B cell (primary cell): Measurements from ENCODE around the gene CALM1. TPM values are rescaled to one million over a fixed set of nuclear protein-coding genes. Genes with fewer than 3 reads are reported as not detected.

ENCODE experiments used
- ATAC-seq: fragments of 200-7000 bp; cut with Tn5 transposase; one replicate; pipeline ENCODE4 v1.10.0; 2021; ENCODE audit warnings: low read depth, mild to moderate bottlenecking, moderate number of reproducible peaks, moderate library complexity
- CTCF ChIA-PET: fragments of 350-600 bp; sonication (Branson Sonifier 250); formaldehyde crosslinking; loops from one replicate; lab custom pipeline; 2021; ENCODE audit warnings: antibody characterized with exemption, inconsistent platforms; lab: Charles Lee
- POLR2A ChIA-PET: fragments of 350-600 bp; sonication (Branson Sonifier 250); formaldehyde crosslinking; loops from one replicate; lab custom pipeline; 2021; ENCODE audit warnings: antibody characterized with exemption; lab: Charles Lee
- DNase-seq: peaks from one replicate; pipeline ENCODE4 v3.0.0; 2013
- H2AFZ ChIP-seq: 2 replicates; pipeline ENCODE4 v1.6.1; 2012; ENCODE audit warnings: mild to moderate bottlenecking, low read depth, low read length; ENCODE audit not compliant: insufficient read depth, poor library complexity, severe bottlenecking
- H3K27ac ChIP-seq, 2 donors: 1 replicate in 1 of 2; 2 replicates in 1 of 2; pipeline ENCODE4 v1.5.1; 2012 to 2013; ENCODE audit warnings: low read length in 2 of 2, mild to moderate bottlenecking in 2 of 2, moderate library complexity in 1 of 2
- H3K27me3 ChIP-seq, 4 experiments: fragments of 200-600 bp in 1 of 4; sonication (generic) in 1 of 4; replicated peaks in 1 of 4; 1 replicate in 2 of 4; 2 replicates in 2 of 4; pipeline versions ENCODE4 v1.6.1 to v1.7.0; 2013 to 2016; ENCODE audit warnings: low read length in 3 of 4, mild to moderate bottlenecking in 2 of 4, mixed read lengths in 1 of 4, moderate library complexity in 1 of 4; ENCODE audit not compliant: insufficient read depth in 4 of 4, control insufficient read depth in 3 of 4; ENCODE audit errors: control extremely low read depth in 1 of 4
- H3K36me3 ChIP-seq, 2 experiments: replicated peaks in 1 of 2; 1 replicate in 1 of 2; 2 replicates in 1 of 2; pipeline versions ENCODE4 v1.6.1 to v1.7.1; 2013; ENCODE audit warnings: low read length in 1 of 2; ENCODE audit not compliant: insufficient read depth in 2 of 2, control insufficient read depth in 1 of 2; ENCODE audit errors: control extremely low read depth in 1 of 2, extremely low read depth in 1 of 2
- H3K4me1 ChIP-seq, 2 donors: fragments of 200-600 bp in 1 of 2; sonication (generic) in 1 of 2; 1 replicate in 1 of 2; 2 replicates in 1 of 2; pipeline versions ENCODE4 v1.5.1 to v1.6.1; 2013 to 2017; ENCODE audit warnings: low read length in 2 of 2; ENCODE audit not compliant: control insufficient read depth in 2 of 2, insufficient read depth in 2 of 2
- H3K4me2 ChIP-seq: replicated peaks from 2 replicates; pipeline ENCODE3; 2012; ENCODE audit warnings: mild to moderate bottlenecking, low read depth, low read length; ENCODE audit not compliant: poor library complexity, severe bottlenecking
- H3K4me3 ChIP-seq, 5 experiments: fragments of 200-600 bp in 1 of 5; sonication (generic) in 1 of 5; 1 replicate in 3 of 5; 2 replicates in 2 of 5; pipeline versions ENCODE4 v1.5.1 to v1.7.0; 2011 to 2016; ENCODE audit warnings: low read length in 4 of 5, mild to moderate bottlenecking in 4 of 5, low read depth in 2 of 5, control low read depth in 1 of 5, moderate library complexity in 1 of 5; ENCODE audit not compliant: insufficient read depth in 1 of 5; ENCODE audit errors: control extremely low read depth in 1 of 5, extremely low read depth in 1 of 5
- H3K79me2 ChIP-seq: fragments of 200-600 bp; sonication (generic); one replicate; pipeline ENCODE4 v1.6.0; 2016; ENCODE audit warnings: low read length; ENCODE audit not compliant: control insufficient read depth, insufficient read depth
- H3K9ac ChIP-seq: fragments of 200-600 bp; sonication (generic); 2 replicates; pipeline ENCODE4 v1.6.1; 2017; ENCODE audit warnings: mild to moderate bottlenecking, low read length, moderate library complexity
- H3K9me3 ChIP-seq, 3 donors: one replicate each; pipeline versions ENCODE4 v1.6.1 to v1.7.1; 2013; ENCODE audit warnings: low read length in 2 of 3; ENCODE audit not compliant: control insufficient read depth in 2 of 3, insufficient read depth in 1 of 3; ENCODE audit errors: control extremely low read depth in 1 of 3
- H4K20me1 ChIP-seq: 2 replicates; pipeline ENCODE4 v1.6.0; 2012; ENCODE audit warnings: mild to moderate bottlenecking, low read length; ENCODE audit not compliant: insufficient read depth, control insufficient read depth, poor library complexity, severe bottlenecking
- H3K27ac Mint-ChIP-seq: one replicate; pipeline ENCODE4 v1.8.0; 2021; ENCODE audit warnings: mixed read lengths
- H3K27me3 Mint-ChIP-seq: one replicate; pipeline ENCODE4 v1.8.0; 2021; ENCODE audit warnings: mixed read lengths
- H3K4me1 Mint-ChIP-seq: one replicate; pipeline ENCODE4 v1.8.0; 2021; ENCODE audit warnings: mixed read lengths
- H3K4me3 Mint-ChIP-seq: one replicate; pipeline ENCODE4 v1.8.0; 2021; ENCODE audit warnings: mixed read lengths
- H3K9me3 Mint-ChIP-seq: one replicate; pipeline ENCODE4 v1.8.0; 2022; ENCODE audit warnings: mixed read lengths; ENCODE audit not compliant: insufficient read depth
- EZH2 ChIP-seq: IDR thresholded peaks from 2 replicates; pipeline ENCODE4 v1.6.1; 2012; ENCODE audit warnings: borderline replicate concordance, low read depth, mild to moderate bottlenecking, moderate library complexity, low read length; ENCODE audit not compliant: insufficient read depth, poor library complexity, severe bottlenecking
- WGBS: methylation state at CpG from one replicate; pipeline ENCODE4 v1.1.5; 2013; ENCODE audit warnings: missing lambda C conversion rate; ENCODE audit not compliant: insufficient coverage; 5-methylcytosine and 5-hydroxymethylcytosine counted together
- intact Hi-C: fragments of 100-400 bp; cut with micrococcal nuclease; formaldehyde crosslinking; loops from one replicate; pipeline ENCODE4 v1.10.0; 2022
- polyA plus RNA-seq: library from polyadenylated mRNA; depleted of rRNA; stranded (reverse); fragments of >200 nt; gene quantifications from 2 replicates; pipeline ENCODE4 v1.2.3, GENCODE V29; 2012
- total RNA-seq, 2 donors: library from RNA; stranded (reverse); fragments of 120-200 nt in 1 of 2; gene quantifications; 1 replicate in 1 of 2; 2 replicates in 1 of 2; pipeline versions ENCODE4 v1.2.3 to v1.2.4, GENCODE V29; 2013 to 2022
- TF ChIP-seq, protein P1 (sequence below): fragments of 200-600 bp; IDR thresholded peaks from one replicate; pipeline ENCODE4 v1.8.0; 2022; ENCODE audit warnings: antibody characterized with exemption, mild to moderate bottlenecking

CALM1 gene
- total and polyA plus RNA-seq, 2 donors (not counting 1 experiment from before 2014, with no cell fraction given): 264 to 267 TPM

DNA sequence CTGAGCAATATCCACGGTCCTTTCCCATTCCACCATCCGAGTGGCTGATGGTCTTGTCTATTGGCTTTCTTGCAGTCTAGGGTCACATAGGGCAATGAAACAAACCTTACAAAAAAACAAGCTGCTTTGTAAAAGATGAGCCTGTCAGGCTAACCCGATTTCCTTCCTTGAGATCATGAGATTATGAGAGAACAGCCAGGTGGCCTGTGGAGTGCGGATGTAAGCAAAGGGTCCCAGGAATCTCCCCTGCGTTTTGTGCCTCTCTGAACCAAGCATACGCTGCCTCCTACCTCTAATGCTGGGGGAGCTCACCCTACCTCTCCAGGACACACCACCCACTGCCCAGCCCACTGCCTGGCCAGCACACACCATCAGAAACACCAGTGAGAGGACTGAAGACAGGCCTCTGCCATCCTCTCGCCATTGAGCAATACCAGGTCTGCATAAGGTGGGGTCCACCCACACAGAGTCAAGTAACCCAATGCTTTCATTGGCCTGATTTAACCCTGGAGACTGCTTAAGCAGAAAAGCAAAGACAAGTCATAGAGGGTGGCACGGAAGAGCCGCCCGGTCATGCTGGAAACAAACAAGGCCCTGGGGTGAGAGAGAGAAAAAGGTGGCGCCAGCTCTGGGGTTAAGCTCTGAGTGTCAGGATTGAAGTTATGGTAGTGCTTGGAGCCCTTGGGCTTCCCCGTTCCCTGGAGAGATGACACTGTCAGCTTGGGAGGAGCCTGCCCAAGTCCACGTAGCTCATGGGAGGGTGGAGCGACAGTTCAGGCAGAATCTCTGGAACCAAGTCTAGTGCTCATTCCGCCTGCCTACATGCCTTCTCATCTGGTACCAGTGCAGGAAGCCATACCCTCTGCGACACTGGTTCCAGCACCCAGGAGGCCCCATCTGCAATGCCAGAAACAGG lies 46.6 kb downstream of the CALM1 start:
- no peak overlapping the region for H3K27ac ChIP-seq
- no peaks in the 10 kb centered on the region for H3K4me1 ChIP-seq
- H3K27me3 ChIP-seq: no peaks in the 10 kb centered on the region
- no peaks in the 10 kb centered on the region for H3K4me1 Mint-ChIP-seq
- no peak overlapping the region for H3K4me2 ChIP-seq
- no peaks in the 10 kb centered on the region for H4K20me1 ChIP-seq
- no peaks in the 10 kb centered on the region for H3K36me3 ChIP-seq
- WGBS: 64% methylated on average over 16 of the region's 16 CpGs
- no peak overlapping the region for H3K9ac ChIP-seq
- ChIA-PET CTCF (no interaction called here), POLR2A (no interaction called here)
- H2AFZ ChIP-seq: no peak overlapping the region
- no peak for DNase-seq
- H3K4me3 ChIP-seq: no peak overlapping the region
- peaks cover 21% of the 10 kb centered on the region for H3K27me3 Mint-ChIP-seq
- H3K4me3 Mint-ChIP-seq: no peak overlapping the region
- no peak for ATAC-seq
- H3K79me2 ChIP-seq: no peaks in the 10 kb centered on the region
- TF ChIP-seq, protein P1, sequence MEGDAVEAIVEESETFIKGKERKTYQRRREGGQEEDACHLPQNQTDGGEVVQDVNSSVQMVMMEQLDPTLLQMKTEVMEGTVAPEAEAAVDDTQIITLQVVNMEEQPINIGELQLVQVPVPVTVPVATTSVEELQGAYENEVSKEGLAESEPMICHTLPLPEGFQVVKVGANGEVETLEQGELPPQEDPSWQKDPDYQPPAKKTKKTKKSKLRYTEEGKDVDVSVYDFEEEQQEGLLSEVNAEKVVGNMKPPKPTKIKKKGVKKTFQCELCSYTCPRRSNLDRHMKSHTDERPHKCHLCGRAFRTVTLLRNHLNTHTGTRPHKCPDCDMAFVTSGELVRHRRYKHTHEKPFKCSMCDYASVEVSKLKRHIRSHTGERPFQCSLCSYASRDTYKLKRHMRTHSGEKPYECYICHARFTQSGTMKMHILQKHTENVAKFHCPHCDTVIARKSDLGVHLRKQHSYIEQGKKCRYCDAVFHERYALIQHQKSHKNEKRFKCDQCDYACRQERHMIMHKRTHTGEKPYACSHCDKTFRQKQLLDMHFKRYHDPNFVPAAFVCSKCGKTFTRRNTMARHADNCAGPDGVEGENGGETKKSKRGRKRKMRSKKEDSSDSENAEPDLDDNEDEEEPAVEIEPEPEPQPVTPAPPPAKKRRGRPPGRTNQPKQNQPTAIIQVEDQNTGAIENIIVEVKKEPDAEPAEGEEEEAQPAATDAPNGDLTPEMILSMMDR: no peak
- TF ChIP-seq EZH2: no peak
- H3K9me3 ChIP-seq: peaks cover 0 to 5% (median 3%) of the 10 kb centered on the region in 3 donors
- H3K27ac Mint-ChIP-seq: no peak overlapping the region
- intact Hi-C loops: no loop called here
- H3K9me3 Mint-ChIP-seq: peaks cover 3% of the 10 kb centered on the region

DNA sequence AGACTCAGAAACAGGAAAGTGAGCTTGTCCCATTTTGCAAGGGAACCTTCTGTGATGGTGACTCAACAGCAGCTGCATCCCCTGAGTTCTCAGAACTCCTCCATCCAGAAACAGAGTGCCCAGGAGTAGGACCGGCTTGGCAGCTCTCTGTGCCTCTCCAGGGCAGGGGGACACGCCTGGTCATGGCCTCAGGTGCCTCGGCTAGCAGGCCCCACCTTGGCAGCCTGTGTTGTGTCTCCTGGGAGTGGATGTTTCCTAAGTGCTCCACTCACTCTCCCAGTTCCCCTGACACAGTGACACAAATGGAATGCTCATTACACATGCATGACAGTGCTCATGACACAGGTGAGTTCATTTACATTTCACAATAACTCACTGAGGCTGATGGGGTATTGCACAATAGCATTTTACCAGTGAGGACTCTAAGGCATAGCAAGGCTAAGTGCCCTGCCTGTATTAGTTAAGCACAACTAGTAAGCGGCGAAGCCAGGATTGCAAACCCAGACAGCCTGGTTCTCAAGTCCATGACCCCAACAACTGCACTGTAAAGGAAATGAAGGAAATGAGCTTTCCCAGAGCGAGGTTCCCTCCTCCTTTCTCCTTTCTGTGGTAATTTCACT lies 47.4 kb downstream of the CALM1 start:
- no peaks in the 10 kb centered on the region for H3K4me1 ChIP-seq
- ChIA-PET POLR2A (no interaction called here), CTCF (no interaction called here)
- H3K9ac ChIP-seq: no peak overlapping the region
- H2AFZ ChIP-seq: no peak overlapping the region
- no peak for ATAC-seq
- no peak overlapping the region for H3K4me2 ChIP-seq
- Mint-ChIP-seq H3K27me3 (peaks cover 21% of the 10 kb centered on the region), H3K27ac (no peak overlapping the region), H3K9me3 (peaks cover 3% of the 10 kb centered on the region), H3K4me1 (no peaks in the 10 kb centered on the region), H3K4me3 (no peak overlapping the region)
- no peaks in the 10 kb centered on the region for H3K36me3 ChIP-seq
- 36% methylated on average over 4 of the region's 6 CpGs for WGBS
- H3K9me3 ChIP-seq: peaks cover 0 to 6% (median 3%) of the 10 kb centered on the region in 3 donors
- no peaks in the 10 kb centered on the region for H3K27me3 ChIP-seq
- H4K20me1 ChIP-seq: no peaks in the 10 kb centered on the region
- H3K27ac ChIP-seq: no peak overlapping the region
- no peak overlapping the region for H3K4me3 ChIP-seq
- intact Hi-C loops: no loop called here
- TF ChIP-seq, protein P1: no peak
- no peak for TF ChIP-seq EZH2
- H3K79me2 ChIP-seq: no peaks in the 10 kb centered on the region
- DNase-seq: no peak
